Large intestine (tissue), 3 donors: Measurements from ENCODE around the gene ABHD1. TPM values are rescaled to one million over a fixed set of nuclear protein-coding genes. Genes with fewer than 3 reads are reported as not detected.
A peak's percentile ranks its signal among the peaks of the same experiment; 100 is the strongest.

Experiments
- DNase-seq, 2 donors: peaks; one replicate each; pipeline versions ENCODE4 v3.0.0 to v3.0.0-alpha.2; 2013
- H3K27ac ChIP-seq: one replicate; pipeline ENCODE4 v1.5.1; 2013; ENCODE audit warnings: low read length
- H3K27me3 ChIP-seq: 2 replicates; pipeline ENCODE4 v1.6.1; 2013; ENCODE audit warnings: low read length; ENCODE audit not compliant: control insufficient read depth, insufficient read depth
- H3K36me3 ChIP-seq: 2 replicates; pipeline ENCODE4 v1.6.1; 2013; ENCODE audit warnings: low read length; ENCODE audit not compliant: control insufficient read depth, insufficient read depth
- H3K4me1 ChIP-seq: one replicate; pipeline ENCODE4 v1.6.1; 2013; ENCODE audit warnings: low read length; ENCODE audit not compliant: control insufficient read depth, insufficient read depth
- H3K4me3 ChIP-seq: one replicate; pipeline ENCODE4 v1.5.1; 2013; ENCODE audit warnings: low read length
- H3K9me3 ChIP-seq: one replicate; pipeline ENCODE4 v1.6.1; 2013; ENCODE audit warnings: mild to moderate bottlenecking, low read depth, low read length, moderate library complexity; ENCODE audit not compliant: control insufficient read depth
- WGBS: methylation state at CpG from one replicate; pipeline ENCODE4 v1.1.5; 2013; ENCODE audit warnings: low lambda C conversion rate; ENCODE audit not compliant: insufficient coverage; 5-methylcytosine and 5-hydroxymethylcytosine counted together
- polyA plus RNA-seq: library from polyadenylated mRNA; unstranded; fragments of 120-200 nt; gene quantifications from one replicate; pipeline ENCODE4 v1.2.1, GENCODE V29; 2013

Gene ABHD1
- polyA plus RNA-seq, 1 donor, result 2.0 TPM

DNA sequence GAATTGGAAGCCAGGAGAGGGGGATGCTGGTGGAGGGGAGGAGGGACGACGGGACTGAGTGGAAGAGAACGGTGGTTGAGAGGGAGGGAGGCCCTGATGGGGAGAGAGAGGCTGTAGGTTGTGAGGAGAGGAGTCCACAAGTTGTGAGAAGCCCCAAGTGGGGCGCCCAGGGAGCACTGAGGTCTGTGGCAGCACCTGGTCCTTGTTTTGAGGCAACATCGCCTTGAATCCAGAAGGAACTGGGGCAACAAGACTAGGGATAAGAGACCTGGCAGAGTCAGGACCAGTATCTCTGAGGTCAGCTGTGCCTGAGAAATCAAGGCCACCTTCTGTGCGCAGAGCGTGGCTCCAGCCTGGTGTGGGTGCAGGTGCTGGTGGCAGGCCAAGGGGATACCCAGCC lies 14.5 kb downstream of the ABHD1 start:
- no peak for DNase-seq
- H3K4me3 ChIP-seq, result no peak overlapping the region
- peaks cover 14% of the 10 kb centered on the region for H3K4me1 ChIP-seq
- H3K9me3 ChIP-seq, result no peaks in the 10 kb centered on the region
- 60% methylated on average over 2 of the region's 7 CpGs for WGBS
- no peaks in the 10 kb centered on the region for H3K27me3 ChIP-seq
- no peak overlapping the region for H3K27ac ChIP-seq
- peaks cover under 1% of the 10 kb centered on the region for H3K36me3 ChIP-seq

DNA sequence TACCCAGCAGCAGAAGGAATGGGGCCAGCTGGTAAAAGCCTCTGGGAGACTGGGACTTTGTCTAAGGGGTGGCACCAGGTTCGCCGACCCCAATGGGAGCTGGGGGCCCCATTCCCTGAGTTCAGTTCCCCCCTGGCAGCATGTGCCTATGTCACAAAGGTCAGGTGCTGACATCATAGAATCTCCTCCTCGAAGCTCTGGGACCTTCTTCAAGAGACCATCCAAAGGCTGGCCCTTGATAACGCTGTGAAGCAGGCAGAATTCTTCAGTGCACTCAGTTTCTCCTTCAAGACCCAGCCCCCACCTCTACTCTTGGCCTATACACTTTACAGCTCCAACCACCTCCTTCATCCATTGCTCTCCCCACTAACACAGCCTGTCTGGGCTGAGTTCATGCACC lies 15.7 kb downstream of the ABHD1 start, which contains the start of gene PRR30:
TSS of gene PRR30 (minus strand) at position 101 of the 400 bp plus-strand sequence. CDS start 1,081 bp downstream, outside the sequence.
- DNase-seq, result no peak
- Histone ChIP-seq H3K27me3 (no peaks in the 10 kb centered on the region), H3K4me1 (peaks cover 9% of the 10 kb centered on the region), H3K36me3 (no peaks in the 10 kb centered on the region), H3K9me3 (no peaks in the 10 kb centered on the region), H3K4me3 (no peak within 1 kb of the TSS), H3K27ac (no peak within 1 kb of the TSS)
- no CpG with 5 or more reads among the region's 4 CpGs for WGBS

DNA sequence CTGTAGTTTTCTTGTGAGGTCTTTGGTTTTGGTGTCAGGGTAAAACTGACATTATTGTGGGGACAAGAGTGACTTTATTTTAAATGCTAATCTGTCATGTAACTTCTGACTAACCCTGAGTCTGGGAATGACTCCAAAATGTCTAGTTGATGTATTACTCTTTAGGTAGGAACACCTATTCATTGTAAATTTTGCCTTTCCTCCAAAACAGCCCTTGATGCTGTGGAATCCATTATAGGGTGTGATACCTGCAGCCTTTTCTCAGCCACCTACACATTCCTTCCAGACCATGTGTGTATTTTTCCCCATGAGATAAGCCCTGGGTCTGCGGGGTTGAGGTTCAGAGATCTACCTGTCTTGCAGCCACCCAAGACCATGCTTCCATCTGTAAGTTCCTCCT lies 19.7 kb downstream of the ABHD1 start:
- H3K4me1 ChIP-seq, result peaks cover 9% of the 10 kb centered on the region
- no peaks in the 10 kb centered on the region for H3K36me3 ChIP-seq
- WGBS, result no CpG with 5 or more reads among the region's 1 CpG
- H3K27me3 ChIP-seq, result no peaks in the 10 kb centered on the region
- no peak overlapping the region for H3K27ac ChIP-seq
- H3K9me3 ChIP-seq, result no peaks in the 10 kb centered on the region
- no peak overlapping the region for H3K4me3 ChIP-seq
- peak in 1 of 2 donors; percentile 37 for DNase-seq

DNA sequence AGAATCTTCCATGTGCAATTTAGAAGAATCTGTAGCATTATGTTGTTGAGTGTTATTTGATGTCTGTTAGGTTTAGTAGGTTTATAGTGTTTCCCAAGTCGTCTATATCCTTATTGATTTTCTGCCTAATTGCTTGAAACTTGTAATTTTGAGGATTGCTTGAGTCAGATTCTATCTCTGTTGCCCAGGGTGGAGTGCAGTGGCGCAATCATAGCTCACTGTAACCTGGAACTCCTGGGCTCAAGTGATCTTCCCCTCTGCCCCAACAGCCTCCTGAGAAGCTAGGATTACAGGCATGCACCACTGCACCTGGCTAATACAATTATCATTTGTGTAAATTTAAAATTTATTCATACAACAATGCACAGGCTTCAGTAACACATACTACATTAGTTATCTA lies 22.1 kb downstream of the ABHD1 start:
- Histone ChIP-seq H3K4me1 (peaks cover 22% of the 10 kb centered on the region), H3K27me3 (no peaks in the 10 kb centered on the region), H3K9me3 (peaks cover 3% of the 10 kb centered on the region)

DNA sequence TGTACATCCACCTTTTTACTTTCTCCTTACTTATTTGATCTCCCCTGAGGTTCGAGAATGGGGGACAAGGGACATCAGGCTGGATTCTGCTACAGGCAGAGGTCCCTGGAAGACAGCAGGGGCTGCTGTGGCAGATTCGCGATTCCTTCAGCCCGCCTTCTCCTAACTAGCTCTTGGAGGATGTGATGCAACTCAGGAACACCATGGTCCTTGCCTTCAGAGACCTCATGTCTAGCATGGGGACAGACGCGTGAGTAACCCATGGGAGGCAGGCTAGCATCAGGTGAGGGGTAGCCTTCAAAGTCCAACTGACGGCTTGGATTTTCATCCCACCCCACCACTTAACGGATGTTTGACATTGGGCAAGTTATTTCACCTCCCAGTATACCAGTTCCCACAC lies 24.3 kb downstream of the ABHD1 start:
- Histone ChIP-seq H3K27ac (no peak overlapping the region), H3K27me3 (no peaks in the 10 kb centered on the region), H3K4me1 (peaks cover 13% of the 10 kb centered on the region), H3K36me3 (no peaks in the 10 kb centered on the region), H3K4me3 (no peak overlapping the region), H3K9me3 (peaks cover 3% of the 10 kb centered on the region)
- no peak for DNase-seq
- no CpG with 5 or more reads among the region's 8 CpGs for WGBS

More for the DNA sequence above, 22.1 kb downstream of the ABHD1 start:
- H3K36me3 ChIP-seq, result no peaks in the 10 kb centered on the region
- no peak overlapping the region for H3K4me3 ChIP-seq
- WGBS, result no CpG with 5 or more reads among the region's 2 CpGs
- H3K27ac ChIP-seq, result no peak overlapping the region
- DNase-seq, result no peak

DNA sequence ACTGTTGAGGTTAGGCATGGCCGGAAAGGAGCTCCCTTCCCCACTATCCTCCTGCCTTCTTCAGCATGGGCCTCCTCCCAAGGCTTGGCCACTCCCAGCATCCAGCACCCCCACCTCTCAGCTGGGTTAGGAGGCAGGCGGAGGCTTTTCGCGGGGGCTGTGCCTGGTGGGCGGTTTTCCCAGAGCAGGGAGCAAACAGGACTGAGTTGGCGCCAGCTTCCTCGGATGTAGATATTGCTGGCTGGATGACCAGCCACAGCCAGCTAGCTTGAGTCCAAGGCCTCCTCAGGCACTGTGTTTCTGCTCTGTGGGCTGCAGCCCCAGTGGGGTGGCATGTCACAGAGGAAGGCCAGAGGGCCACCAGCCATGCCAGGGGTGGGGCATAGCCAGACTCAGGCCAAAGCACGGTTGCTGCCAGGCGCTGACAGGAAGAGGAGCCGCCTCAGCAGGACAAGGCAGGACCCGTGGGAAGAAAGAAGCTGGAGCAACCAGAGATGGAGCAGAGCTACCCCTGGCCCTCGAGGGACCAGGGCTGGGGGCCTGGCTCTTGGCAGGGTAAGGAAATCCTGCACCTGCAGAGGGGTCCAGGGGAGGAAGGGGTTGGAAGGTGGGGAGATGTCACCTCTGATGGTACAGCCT lies 25.3 kb downstream of the ABHD1 start, which contains the start of gene TCF23:
TSS of gene TCF23 (plus strand) at position 204 of the 639 bp plus-strand sequence. CDS start at position 334, 130 bp downstream.
- Histone ChIP-seq H3K36me3 (no peaks in the 10 kb centered on the region), H3K4me3 (no peak within 1 kb of the TSS), H3K27me3 (no peaks in the 10 kb centered on the region), H3K9me3 (peaks cover 3% of the 10 kb centered on the region), H3K27ac (no peak within 1 kb of the TSS), H3K4me1 (peaks cover 13% of the 10 kb centered on the region)
- WGBS, result no CpG with 5 or more reads among the region's 12 CpGs
- no peak for DNase-seq

DNA sequence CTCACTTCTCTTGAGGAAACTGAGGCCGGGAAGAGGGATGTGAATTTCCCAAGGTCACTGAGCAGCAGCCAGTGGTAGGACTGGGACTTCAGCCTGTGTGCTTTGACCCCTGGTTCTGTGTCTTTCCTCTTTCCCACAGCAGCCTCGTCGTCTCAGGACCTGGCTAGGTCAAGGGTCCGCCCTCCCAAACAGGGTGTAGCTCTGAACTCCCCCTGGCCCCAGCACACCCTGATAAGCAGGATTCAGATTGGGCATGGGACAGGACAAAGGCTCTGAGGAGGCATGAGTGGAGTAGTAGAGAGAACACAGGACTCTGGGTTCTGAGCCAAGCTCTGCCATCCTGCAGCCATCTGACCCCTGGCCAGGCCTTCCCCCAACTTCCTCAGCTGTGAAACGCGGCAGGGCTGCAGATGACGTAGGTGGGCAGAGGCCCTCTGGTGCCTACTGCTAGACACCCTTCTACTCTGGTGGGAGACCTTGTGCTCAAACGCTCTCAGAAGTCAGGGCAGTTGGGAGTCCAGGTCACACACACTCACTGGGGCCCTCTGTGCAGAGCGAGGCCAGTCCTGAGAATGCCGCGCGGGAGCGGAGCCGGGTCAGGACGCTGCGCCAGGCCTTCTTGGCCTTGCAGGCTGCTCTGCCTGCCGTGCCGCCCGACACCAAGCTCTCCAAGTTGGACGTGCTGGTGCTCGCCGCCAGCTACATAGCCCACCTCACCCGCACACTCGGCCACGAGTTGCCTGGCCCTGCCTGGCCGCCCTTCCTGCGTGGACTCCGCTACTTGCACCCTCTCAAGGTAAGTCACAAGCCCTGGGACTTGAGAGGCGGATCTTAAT lies 26.2 kb downstream of the ABHD1 start:
- Histone ChIP-seq H3K9me3 (peaks cover 3% of the 10 kb centered on the region), H3K36me3 (no peaks in the 10 kb centered on the region)

DNA sequence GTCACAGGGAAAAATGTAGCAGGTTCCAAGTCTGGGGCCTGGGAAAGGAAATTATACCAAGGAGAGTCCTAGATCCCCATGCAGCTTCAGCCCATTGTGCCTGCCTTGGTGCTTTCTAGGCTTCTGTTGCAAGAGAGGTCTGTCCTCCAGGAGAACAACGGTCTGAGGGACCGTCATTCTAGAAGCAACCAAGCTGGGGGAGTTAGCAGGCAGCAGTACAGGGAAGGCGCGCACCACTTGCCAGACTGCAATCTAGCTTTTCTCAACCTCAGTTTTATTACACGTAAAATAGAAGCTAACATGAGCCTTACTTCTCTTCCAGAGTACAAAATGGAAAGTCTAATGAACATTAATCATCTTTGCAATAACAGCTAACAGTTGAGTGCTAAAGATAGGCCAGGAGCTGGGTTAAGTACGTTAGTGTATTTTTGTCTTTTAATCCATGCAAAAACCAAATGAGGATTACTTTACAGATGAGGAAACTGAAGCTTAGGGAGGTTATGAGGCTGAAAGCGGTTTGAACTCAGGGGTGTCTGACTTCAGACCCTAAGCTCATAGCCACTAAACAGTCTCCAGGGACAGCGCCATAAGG lies 27.1 kb downstream of the ABHD1 start:
- H3K27ac ChIP-seq, result no peak overlapping the region
- no peak overlapping the region for H3K4me3 ChIP-seq
- H3K36me3 ChIP-seq, result no peaks in the 10 kb centered on the region
- H3K4me1 ChIP-seq, result peaks cover 13% of the 10 kb centered on the region
- DNase-seq, result no peak
- WGBS, result no CpG with 5 or more reads among the region's 8 CpGs
- no peaks in the 10 kb centered on the region for H3K27me3 ChIP-seq
- peaks cover 3% of the 10 kb centered on the region for H3K9me3 ChIP-seq

More for the DNA sequence above, 26.2 kb downstream of the ABHD1 start:
- Histone ChIP-seq H3K4me1 (peaks cover 13% of the 10 kb centered on the region), H3K27ac (no peak overlapping the region), H3K4me3 (no peak overlapping the region), H3K27me3 (no peaks in the 10 kb centered on the region)
- DNase-seq, result peak; percentile 42 to 66
- no CpG with 5 or more reads among the region's 29 CpGs for WGBS

DNA sequence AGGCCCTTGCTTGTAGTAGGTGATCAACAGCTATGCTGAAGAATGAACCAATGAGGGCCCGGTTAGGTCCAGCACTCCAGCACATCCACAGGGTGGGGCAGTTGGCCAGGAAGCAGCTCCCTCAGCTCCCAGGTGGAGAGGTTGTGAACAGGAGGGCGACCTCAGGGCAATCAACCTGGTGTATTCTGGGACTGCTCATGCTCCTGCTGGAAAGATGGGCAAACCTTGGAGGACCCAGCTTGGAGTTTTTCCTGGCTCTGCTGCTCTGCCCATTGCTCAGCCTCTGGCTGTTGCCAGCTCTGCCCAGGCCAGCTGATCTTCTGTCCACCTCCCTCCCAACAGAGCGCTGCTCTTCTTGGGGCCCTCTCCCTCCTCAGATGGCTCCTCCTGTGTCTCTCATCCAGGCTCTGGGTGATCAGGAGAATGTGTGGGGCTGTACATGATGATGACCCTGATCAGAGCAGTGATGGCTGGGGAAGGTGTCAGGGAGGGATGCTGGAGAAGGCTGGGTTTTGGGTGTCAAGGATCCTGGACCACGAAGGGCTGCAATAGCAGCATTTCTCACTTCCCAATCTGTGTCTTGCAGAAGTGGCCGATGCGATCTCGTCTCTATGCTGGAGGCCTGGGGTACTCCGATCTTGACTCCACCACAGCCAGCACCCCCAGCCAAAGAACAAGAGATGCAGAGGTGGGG lies 28.6 kb downstream of the ABHD1 start:
- DNase-seq, result peak in 1 of 2 donors; percentile 31
- Histone ChIP-seq H3K4me1 (peaks cover 13% of the 10 kb centered on the region), H3K4me3 (no peak overlapping the region), H3K36me3 (no peaks in the 10 kb centered on the region), H3K27me3 (no peaks in the 10 kb centered on the region), H3K27ac (no peak overlapping the region), H3K9me3 (peaks cover 3% of the 10 kb centered on the region)
- no CpG with 5 or more reads among the region's 8 CpGs for WGBS
